HG02610 (cell line): Measurements from ENCODE around the gene AFDN.
"Not testable (repeated sequence)": the region's sequence is repeated elsewhere in the genome, so short reads cannot be mapped to it uniquely, and the experiment has no call there.

Experiments used
- ATAC-seq: cut with Tn5 transposase; IDR thresholded peaks from one replicate; pipeline ENCODE4 v1.9.1; 2021; ENCODE audit warnings: mild to moderate bottlenecking, moderate library complexity; ENCODE audit not compliant: unreplicated experiment

The AFDN gene

GRCh38 chr6:167993169-167993568 lies 166.5 kb downstream of the AFDN start:
- ATAC-seq = no peak

- no peak for ATAC-seq
These were observed 167.1 kb downstream of the AFDN start for GRCh38 chr6:167993831-167994230.

GRCh38 chr6:167995302-167995701 lies 168.6 kb downstream of the AFDN start:
- ATAC-seq = no peak

- no peak for ATAC-seq
These were observed 169.0 kb downstream of the AFDN start for GRCh38 chr6:167995731-167996151.

- ATAC-seq = no peak
These were observed 169.9 kb downstream of the AFDN start for GRCh38 chr6:167996424-167997199.

GRCh38 chr6:167997642-167998041 lies 170.9 kb downstream of the AFDN start, which contains the start of gene KIF25:
Gene KIF25, plus strand, starts transcription at chr6:167997671. Its CDS starts 31,915 bp downstream, at chr6:168029586.
- ATAC-seq = no peak

DNA sequence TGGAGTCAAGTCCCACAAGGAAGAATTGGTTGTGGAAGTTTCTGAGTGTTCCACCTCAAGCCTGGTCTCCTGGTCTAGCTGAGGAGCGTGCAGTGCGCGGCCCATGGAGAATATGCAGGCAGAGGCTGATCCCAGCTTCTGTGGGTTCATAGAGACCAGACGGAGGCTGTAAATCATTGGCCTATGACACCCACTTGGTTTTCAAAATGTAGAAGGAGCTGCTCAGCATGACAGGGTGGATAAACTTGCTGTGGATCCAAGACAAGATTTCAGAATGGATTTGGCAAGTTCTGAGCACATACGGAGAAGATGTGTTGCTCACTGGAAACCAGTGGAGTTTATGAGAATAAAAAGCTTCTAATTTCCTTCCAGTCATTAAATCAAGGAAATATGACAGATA lies 171.5 kb downstream of the AFDN start:
- no peak for ATAC-seq

- no peak for ATAC-seq
These were observed 173.7 kb downstream of the AFDN start for GRCh38 chr6:168000198-168001028.

DNA sequence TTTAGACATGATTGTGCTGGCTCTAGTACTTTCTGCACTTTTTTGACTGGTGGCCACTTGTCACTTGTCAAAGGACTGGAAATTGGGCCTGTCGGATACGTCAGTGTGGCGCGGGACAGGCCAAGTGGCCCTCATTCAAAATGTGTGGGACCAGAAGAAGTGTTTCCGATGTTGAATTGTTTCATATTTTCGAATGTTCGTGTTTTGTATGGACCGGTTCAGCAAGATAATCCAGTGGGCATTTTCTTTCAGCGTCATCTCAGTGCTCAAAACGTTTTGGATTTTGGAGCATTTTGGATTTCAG lies 174.3 kb downstream of the AFDN start:
- ATAC-seq = no peak

GRCh38 chr6:168001514-168001913 lies 174.8 kb downstream of the AFDN start:
- ATAC-seq = not testable (repeated sequence)

DNA sequence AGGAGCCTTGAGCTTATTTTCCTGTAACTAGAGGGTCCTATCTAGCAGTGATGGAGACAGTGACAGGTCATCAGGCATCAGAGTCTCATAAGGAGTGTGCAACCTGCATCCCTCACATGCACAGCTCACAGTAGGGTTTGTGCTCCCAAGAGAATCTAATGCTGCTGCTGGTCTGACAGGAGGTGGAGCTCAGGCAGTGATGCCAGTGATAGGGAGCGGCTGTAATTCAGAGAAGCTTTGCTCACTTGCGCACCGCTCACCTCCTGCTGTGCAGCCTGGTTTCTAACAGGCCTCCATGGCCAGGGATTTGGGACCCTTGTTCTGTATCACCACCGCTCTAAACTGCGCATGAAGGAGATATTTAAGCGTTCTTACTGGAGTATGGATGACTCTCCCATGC lies 176.1 kb downstream of the AFDN start:
- ATAC-seq = no peak

- no peak for ATAC-seq
These were observed 177.3 kb downstream of the AFDN start for GRCh38 chr6:168004023-168004422.

DNA sequence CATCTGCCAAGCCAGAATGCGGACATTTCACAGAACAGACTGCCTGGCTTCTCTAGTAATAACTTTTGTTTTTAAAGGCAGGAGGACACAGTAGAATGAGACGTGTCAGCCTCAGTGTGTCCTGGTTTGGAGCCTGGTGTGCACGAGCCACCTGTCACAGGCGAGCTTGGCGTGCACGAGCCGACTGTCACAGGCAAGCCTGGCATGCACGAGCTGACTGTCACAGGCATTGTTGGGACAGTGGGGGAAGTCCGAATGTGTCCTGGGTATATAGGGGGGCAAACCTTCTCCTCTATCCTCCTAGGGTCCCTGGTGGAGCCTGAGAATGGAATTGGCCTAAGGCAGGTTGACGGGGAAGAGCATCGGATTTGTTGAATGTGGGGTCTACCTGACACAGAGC lies 178.2 kb downstream of the AFDN start:
- no peak for ATAC-seq

DNA sequence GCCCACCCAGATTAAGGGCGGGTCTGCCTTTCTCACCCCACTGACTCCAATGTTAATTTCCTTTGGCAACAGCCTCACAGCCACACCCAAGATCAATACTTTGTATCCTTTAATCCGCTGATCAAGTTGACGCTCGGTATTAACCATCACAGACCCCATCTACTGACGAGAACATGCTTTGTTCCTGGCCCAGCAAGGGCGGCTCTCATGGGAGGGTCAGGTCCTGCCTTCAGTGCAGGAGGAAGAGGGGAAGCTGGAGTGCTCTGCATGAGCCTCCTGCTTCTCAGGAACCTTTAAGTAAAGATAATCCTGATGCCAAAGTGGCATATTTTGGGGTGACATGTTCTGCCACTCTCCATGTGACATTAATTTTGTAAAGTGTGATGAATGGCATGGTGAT lies 179.1 kb downstream of the AFDN start:
- no peak for ATAC-seq

GRCh38 chr6:168007592-168008338 lies 181.1 kb downstream of the AFDN start:
- no peak for ATAC-seq

DNA sequence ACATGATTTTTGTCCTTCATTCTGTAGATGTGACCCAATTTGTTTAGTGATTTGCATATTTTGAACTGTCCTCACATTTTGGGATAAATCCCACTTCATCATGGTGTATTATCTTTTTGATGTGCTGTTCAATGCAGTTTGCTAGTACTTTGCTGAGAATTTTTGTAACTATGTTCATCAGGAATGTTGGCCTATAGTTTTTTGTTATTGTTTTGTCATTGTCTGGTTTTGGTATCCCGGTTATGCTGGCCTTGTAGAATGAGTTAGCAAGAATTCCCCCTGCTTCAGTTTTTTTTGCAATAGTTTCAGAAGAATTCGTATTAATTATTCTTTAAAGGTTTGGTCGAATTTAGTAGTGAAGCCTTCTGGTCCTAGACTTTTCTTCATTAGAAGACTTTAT lies 182.6 kb downstream of the AFDN start:
- ATAC-seq = no peak

GRCh38 chr6:168011291-168011690 lies 184.6 kb downstream of the AFDN start:
- no peak for ATAC-seq

GRCh38 chr6:168012431-168013249 lies 185.9 kb downstream of the AFDN start:
- ATAC-seq = no peak

GRCh38 chr6:168013250-168013915 lies 186.7 kb downstream of the AFDN start:
- ATAC-seq = no peak

- no peak for ATAC-seq
These were observed 187.7 kb downstream of the AFDN start for GRCh38 chr6:168014428-168014827.
